Activated CD8-positive, alpha-beta memory T cell treated with anti-CD3 and anti-CD28 coated beads, Interleukin-2, amount 50 U/mL, for 1 hour (primary cell): ENCODE data around the gene IPO11.
"Not testable (repeated sequence)": the region's sequence is repeated elsewhere in the genome, so short reads cannot be mapped to it uniquely, and the experiment has no call there.

Experiments
- DNase-seq: peaks from one replicate; pipeline ENCODE4 v3.0.0-alpha.2; 2020; ENCODE audit errors: extremely low read depth

IPO11 gene

GRCh38 chr5:62600560-62601252 lies 188.1 kb downstream of the IPO11 start:
- DNase-seq = no peak

- DNase-seq = no peak
These were observed 191.4 kb downstream of the IPO11 start for GRCh38 chr5:62603934-62604333.

GRCh38 chr5:62605638-62606037 lies 193.1 kb downstream of the IPO11 start:
- DNase-seq = no peak

- no peak for DNase-seq
These were observed 194.3 kb downstream of the IPO11 start for GRCh38 chr5:62606878-62607277.

- no peak for DNase-seq
These were observed 195.1 kb downstream of the IPO11 start for GRCh38 chr5:62607615-62608014.

- DNase-seq = no peak
These were observed 196.3 kb downstream of the IPO11 start for GRCh38 chr5:62608529-62609511.

DNA sequence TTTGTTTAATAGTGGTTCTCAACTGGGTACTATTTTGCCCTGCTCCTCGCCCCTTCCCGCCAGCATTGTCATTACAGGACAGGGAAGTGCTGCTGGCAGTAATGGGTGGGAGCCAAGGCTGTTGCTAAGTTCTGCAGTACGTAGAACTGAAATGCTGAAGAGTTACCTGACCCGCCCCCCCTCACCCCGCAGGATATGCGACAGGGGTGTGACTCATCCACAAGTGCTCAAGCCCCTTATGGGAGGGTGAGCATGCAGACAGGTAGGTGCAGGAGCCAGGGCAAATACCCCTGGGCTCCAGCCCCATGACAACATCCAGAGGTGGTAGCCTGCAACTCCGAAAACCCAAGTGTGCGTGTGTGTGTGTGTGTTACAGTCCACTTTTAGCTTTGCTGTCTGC lies 201.8 kb downstream of the IPO11 start:
- no peak for DNase-seq

GRCh38 chr5:62616615-62617277 lies 204.2 kb downstream of the IPO11 start:
- no peak for DNase-seq

GRCh38 chr5:62617943-62618342 lies 205.4 kb downstream of the IPO11 start:
- no peak for DNase-seq

DNA sequence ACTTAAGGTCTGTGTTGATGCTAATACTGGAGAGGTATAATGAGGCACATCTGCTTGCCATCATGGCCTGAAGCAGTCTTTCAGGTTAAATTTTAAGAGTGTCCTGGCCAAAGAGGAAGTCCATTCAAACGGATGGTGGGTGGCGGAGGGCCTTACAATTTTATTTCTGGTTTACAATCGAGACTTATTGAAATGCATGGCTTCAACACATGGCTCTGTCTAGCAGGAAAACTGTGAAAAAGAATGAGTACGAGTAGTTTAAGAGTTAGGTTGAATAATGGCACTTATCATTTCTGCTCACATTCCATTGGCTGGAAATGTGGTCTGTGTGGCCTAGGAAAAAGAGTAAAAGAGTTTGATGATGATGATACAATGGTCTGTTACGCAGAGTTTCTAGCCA lies 208.2 kb downstream of the IPO11 start:
- DNase-seq = no peak

GRCh38 chr5:62621280-62621679 lies 208.7 kb downstream of the IPO11 start:
- DNase-seq = no peak

GRCh38 chr5:62623271-62623670 lies 210.7 kb downstream of the IPO11 start:
- DNase-seq = no peak

DNA sequence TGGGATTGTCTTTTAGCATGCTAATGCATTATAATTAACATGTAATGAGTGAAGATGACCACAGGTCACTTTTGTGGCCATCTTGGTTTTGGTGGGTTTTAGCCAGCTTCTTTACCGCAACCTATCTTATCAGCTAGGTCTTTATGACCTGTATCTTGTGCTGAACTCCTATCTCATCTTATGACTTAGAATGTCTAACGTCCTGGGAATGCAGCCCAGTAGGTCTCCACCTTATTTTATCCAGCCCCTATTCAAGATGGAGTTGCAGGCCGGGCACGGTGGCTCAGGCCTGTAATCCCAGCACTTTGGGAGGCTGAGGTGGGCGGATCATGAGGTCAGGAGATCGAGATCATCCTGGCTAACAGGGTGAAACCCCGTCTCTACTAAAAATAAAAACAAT lies 211.9 kb downstream of the IPO11 start:
- DNase-seq = not testable (repeated sequence)

DNA sequence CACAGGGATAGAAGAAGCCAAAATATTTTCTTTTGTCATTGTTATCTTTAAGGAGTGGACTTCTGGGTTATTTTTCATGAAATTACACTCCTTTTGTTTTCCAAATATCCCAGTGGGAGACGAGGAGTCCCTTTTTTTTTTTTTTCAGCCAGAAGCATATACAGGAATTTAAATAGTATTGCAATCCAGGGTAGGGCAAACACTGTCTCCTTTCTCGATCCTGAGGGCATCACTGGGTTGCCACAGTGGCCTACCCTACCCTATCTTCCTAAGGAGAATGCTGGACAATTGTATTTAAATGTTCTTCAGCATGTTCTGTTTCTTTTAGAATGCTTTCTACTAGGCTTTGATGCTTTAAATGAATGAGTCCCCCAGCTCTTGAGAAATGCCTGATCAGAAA lies 214.0 kb downstream of the IPO11 start:
- DNase-seq = no peak

- DNase-seq = no peak
These were observed 214.6 kb downstream of the IPO11 start for GRCh38 chr5:62627121-62627520.

DNA sequence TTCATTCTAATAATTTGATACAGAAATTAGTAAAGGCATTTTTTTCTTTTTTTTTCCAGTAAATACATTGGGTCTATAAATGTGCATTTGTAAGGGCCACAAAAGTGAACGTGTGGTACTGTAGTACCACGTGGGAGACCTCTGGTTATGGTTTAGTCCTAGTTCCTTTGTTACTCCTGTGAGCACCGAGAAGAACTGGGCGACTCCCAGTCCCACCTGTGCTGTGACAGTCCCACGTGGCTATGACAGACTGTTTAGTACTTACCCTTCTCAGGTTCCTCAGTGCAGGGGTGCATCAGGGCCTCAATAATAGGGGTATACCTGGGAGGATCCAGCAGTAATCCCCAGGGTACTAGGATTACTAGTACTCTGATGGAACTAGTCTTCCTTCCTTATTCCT lies 215.3 kb downstream of the IPO11 start:
- DNase-seq = no peak

DNA sequence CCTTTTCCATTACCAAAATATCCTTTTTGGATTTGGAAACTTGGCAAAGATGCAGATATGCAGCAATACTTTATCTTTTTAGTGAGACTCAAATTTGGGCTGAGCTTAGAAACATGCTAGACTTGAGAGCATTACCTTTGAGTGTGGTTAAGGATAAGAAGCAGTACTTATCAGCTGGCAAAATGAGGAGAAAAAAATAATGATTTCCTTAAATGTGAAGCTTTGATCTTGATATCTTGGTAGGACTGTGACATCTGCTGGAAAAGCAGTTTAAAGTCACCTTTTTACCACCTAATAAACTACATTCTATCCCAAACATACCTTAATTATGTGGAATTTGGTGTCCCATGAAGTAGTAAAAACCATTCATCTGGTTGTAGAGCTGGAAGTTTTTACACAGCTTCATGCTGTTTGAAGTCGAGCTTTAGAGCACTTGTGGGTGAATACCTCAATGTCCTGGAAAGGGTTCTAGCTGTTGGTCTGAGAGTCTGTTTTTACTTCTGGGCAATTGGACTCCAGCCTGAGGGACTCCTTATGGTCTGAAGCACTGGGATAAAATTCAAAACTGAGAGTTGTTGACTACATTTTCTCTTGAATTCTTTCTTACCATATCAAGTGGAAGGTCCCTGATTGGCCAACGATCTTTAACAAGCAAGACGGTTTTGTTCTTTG lies 219.5 kb downstream of the IPO11 start:
- no peak for DNase-seq

DNA sequence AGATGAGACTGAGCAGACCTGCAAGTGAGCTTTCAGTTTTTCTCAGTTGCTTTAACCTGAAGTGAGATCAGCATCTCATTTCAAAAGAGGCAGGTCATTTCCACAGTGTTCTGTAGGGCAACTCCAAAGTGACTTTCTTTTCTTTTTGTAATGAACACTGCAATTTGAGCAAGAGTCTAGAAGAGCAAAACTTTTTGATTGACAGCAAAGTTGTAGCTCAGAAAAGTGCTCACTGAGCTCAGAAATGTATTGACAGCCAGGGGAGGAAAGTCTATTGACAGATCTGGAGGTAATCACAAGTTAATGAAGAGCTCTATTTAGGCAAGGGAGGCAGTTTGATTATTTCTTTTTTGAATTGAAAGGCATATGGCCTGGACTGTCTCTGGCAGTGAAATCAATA lies 220.7 kb downstream of the IPO11 start:
- DNase-seq = no peak

GRCh38 chr5:62640446-62640845 lies 227.9 kb downstream of the IPO11 start:
- DNase-seq = no peak

DNA sequence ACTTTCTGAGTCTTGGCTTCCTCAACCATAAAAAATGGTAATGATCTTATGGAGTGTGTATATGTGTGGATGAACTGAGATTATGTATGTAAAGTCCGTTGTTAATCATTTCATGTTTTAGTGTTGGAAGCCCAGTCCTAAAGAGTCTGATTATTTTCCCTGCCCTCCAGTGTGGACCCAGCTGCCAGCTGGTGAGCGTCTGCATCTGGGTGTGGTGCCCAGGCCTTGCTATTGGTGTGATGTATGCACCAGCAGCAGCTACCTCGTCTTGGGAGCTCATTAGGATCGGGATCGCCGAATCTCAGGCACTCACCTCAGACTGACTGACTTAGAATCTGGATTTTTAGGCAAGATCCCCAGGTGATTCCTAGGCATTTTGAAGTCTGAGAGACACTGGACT lies 229.9 kb downstream of the IPO11 start:
- DNase-seq = no peak

GRCh38 chr5:62643556-62644451 lies 231.2 kb downstream of the IPO11 start:
- DNase-seq = no peak
